Measurements from ENCODE around the gene TCTN1.

DNA sequence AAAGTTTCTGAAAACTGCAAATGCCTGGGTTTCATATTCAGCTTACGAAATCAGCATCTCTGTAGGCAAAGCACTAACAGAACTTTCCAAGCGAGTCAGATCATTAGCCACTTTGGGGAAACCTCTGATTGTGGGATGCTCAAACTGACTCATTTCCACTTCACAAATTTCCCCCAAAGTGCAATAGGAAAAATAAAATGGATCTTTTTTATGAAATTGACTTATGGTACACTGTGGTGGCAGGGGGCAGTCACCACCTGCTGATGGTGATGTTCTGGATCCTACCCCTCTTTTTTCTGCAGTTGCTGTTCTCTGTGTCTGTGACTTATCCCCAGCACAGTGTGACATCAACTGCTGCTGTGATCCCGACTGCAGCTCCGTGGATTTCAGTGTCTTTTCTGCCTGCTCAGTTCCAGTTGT, 5.6 kb downstream of the TCTN1 start:
- TF ChIP-seq CTBP1 (IDR thresholded peaks at IDR 0.05; ENCODE audit: borderline replicate concordance) = no peak
- no peak for TF ChIP-seq NFRKB (IDR thresholded peaks at IDR 0.05; ENCODE audit: low read depth)
- no peak for TF ChIP-seq SRF (CRISPR knock-in tag; IDR thresholded peaks at IDR 0.05)
- no peak for TF ChIP-seq JUND (IDR thresholded peaks at IDR 0.05; ENCODE audit: borderline replicate concordance, low read depth, low read length)
- TF ChIP-seq JUND (tag; IDR thresholded peaks at IDR 0.05; ENCODE audit: borderline replicate concordance, low read depth, low read length) = no peak
- no peak for TF ChIP-seq ZNF316 (IDR thresholded peaks at IDR 0.05)
- TF ChIP-seq, protein P1, sequence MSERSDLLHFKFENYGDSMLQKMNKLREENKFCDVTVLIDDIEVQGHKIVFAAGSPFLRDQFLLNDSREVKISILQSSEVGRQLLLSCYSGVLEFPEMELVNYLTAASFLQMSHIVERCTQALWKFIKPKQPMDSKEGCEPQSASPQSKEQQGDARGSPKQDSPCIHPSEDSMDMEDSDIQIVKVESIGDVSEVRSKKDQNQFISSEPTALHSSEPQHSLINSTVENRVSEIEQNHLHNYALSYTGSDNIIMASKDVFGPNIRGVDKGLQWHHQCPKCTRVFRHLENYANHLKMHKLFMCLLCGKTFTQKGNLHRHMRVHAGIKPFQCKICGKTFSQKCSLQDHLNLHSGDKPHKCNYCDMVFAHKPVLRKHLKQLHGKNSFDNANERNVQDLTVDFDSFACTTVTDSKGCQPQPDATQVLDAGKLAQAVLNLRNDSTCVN (CRISPR knock-in tag; IDR thresholded peaks at IDR 0.05) = no peak
- TF ChIP-seq CBX8 (IDR thresholded peaks at IDR 0.05; ENCODE audit: borderline replicate concordance, extremely low read depth, low read depth, low read length, poor library complexity, severe bottlenecking) = no peak
- no peak for TF ChIP-seq FIP1L1 (IDR thresholded peaks at IDR 0.05; ENCODE audit: low read depth, low read length, poor library complexity, severe bottlenecking)
- TF ChIP-seq, protein P2, sequence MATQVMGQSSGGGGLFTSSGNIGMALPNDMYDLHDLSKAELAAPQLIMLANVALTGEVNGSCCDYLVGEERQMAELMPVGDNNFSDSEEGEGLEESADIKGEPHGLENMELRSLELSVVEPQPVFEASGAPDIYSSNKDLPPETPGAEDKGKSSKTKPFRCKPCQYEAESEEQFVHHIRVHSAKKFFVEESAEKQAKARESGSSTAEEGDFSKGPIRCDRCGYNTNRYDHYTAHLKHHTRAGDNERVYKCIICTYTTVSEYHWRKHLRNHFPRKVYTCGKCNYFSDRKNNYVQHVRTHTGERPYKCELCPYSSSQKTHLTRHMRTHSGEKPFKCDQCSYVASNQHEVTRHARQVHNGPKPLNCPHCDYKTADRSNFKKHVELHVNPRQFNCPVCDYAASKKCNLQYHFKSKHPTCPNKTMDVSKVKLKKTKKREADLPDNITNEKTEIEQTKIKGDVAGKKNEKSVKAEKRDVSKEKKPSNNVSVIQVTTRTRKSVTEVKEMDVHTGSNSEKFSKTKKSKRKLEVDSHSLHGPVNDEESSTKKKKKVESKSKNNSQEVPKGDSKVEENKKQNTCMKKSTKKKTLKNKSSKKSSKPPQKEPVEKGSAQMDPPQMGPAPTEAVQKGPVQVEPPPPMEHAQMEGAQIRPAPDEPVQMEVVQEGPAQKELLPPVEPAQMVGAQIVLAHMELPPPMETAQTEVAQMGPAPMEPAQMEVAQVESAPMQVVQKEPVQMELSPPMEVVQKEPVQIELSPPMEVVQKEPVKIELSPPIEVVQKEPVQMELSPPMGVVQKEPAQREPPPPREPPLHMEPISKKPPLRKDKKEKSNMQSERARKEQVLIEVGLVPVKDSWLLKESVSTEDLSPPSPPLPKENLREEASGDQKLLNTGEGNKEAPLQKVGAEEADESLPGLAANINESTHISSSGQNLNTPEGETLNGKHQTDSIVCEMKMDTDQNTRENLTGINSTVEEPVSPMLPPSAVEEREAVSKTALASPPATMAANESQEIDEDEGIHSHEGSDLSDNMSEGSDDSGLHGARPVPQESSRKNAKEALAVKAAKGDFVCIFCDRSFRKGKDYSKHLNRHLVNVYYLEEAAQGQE (IDR thresholded peaks at IDR 0.05; ENCODE audit: borderline replicate concordance) = peak; percentile 32; the same call in 1 of the 2 replicates
- TF ChIP-seq, protein P2 (CRISPR knock-in tag; IDR thresholded peaks at IDR 0.05; ENCODE audit: low read depth) = no peak
